Duodenal mucosa (tissue), 2 donors: Measurements from ENCODE around the gene P3H2.

Experiments used
- H3K27ac ChIP-seq: one replicate; pipeline ENCODE4 v1.7.0; 2013; ENCODE audit warnings: low read depth, low read length
- H3K27me3 ChIP-seq, 2 donors: one replicate each; pipeline ENCODE4 v1.7.0; 2013; ENCODE audit warnings: low read length in 2 of 2, control low read depth in 1 of 2; ENCODE audit not compliant: insufficient read depth in 2 of 2, control insufficient read depth in 1 of 2
- H3K36me3 ChIP-seq, 2 donors: one replicate each; pipeline ENCODE4 v1.7.0; 2013; ENCODE audit warnings: low read length in 2 of 2, control low read depth in 1 of 2; ENCODE audit not compliant: insufficient read depth in 2 of 2, control insufficient read depth in 1 of 2
- H3K4me1 ChIP-seq, 2 donors: one replicate each; pipeline ENCODE4 v1.7.0; 2013; ENCODE audit warnings: low read length in 2 of 2, control low read depth in 1 of 2; ENCODE audit not compliant: insufficient read depth in 2 of 2, control insufficient read depth in 1 of 2
- H3K4me3 ChIP-seq, 2 donors: one replicate each; pipeline ENCODE4 v1.7.0; 2013; ENCODE audit warnings: low read length in 2 of 2, low read depth in 1 of 2
- H3K9ac ChIP-seq, 2 donors: one replicate each; pipeline ENCODE4 v1.7.0; 2013; ENCODE audit warnings: low read length in 2 of 2, low read depth in 1 of 2
- H3K9me3 ChIP-seq, 2 donors: one replicate each; pipeline ENCODE4 v1.7.0; 2013; ENCODE audit warnings: low read length in 2 of 2, control low read depth in 1 of 2; ENCODE audit not compliant: control insufficient read depth in 1 of 2

P3H2 gene

DNA sequence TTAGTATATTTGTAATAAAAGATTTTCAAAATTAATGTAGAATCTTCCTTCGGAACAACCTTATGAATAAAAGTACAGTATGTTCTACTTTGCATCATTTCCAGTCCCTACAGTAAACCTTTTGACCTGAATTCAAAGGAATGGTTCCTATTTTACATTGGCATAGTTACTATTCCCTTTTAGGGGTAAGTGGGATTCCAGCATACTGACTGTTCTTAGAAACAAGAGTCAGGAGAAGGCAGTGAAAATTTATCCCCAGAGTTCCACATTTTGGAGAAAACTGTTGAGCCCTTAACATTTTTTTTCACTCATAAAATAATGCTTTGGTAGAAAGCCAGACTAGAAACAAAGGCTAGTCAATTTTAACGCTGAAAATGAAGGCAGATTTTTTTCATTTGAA lies 78.1 kb downstream of the P3H2 start:
- Histone ChIP-seq H3K9me3 (no peaks in the 10 kb centered on the region), H3K36me3 (no peaks in the 10 kb centered on the region), H3K27ac (no peak overlapping the region), H3K4me3 (no peak overlapping the region), H3K9ac (no peak overlapping the region), H3K4me1 (no peaks in the 10 kb centered on the region), H3K27me3 (no peaks in the 10 kb centered on the region)

DNA sequence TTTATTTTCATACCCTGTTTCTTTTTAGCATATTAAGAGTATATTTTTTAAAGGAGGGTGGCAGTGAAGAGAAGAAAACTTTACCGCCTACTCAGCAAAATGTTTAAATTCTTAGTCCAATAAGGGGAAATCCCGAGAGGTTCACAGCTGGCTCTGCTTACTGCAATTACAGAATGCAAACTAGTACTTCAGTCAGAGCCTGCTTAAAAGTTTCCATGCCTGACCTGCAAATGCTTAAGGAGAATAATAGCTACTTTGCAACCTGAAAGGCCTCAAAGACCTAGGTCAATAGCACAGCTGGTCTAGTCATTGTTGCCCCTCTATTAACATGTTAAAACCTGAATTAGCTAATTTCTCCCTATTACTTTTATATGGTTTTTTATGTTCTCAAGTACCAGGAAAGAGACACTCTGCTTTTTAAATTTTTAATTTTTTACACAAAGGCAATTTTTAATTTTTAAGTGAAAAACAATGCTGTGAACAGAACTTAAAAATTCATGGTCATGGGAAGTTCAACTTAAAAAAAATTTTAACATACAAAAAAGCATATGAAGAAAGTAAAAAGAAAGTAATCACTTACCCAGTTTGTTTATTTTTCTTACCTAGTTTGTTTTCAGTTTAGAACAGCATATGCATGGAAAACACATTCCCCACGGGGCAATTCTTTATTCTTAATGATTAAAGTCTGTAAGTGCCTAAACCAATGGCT lies 79.2 kb downstream of the P3H2 start:
- Histone ChIP-seq H3K4me3 (no peak overlapping the region), H3K27ac (no peak overlapping the region), H3K9me3 (no peaks in the 10 kb centered on the region), H3K9ac (no peak overlapping the region), H3K27me3 (no peaks in the 10 kb centered on the region), H3K4me1 (no peaks in the 10 kb centered on the region), H3K36me3 (no peaks in the 10 kb centered on the region)

DNA sequence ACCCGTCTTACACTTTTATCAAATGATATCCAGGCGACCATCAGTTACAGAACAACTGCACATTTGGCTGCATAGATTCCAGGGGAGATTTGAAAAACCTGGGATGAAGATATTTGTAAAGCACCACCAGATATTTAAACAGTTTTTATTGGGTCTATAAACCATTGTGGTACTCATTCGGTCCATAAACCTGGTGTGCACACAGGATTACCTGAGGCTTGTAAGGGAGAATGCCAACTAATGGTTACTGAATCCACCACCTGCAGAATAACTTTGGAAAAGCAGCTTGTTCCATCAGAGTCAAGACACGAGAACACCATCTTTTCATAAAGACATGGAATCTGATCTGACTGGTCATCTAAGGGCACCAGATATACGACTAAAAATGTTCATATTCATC lies 80.6 kb downstream of the P3H2 start:
- H3K4me1 ChIP-seq, result no peaks in the 10 kb centered on the region

DNA sequence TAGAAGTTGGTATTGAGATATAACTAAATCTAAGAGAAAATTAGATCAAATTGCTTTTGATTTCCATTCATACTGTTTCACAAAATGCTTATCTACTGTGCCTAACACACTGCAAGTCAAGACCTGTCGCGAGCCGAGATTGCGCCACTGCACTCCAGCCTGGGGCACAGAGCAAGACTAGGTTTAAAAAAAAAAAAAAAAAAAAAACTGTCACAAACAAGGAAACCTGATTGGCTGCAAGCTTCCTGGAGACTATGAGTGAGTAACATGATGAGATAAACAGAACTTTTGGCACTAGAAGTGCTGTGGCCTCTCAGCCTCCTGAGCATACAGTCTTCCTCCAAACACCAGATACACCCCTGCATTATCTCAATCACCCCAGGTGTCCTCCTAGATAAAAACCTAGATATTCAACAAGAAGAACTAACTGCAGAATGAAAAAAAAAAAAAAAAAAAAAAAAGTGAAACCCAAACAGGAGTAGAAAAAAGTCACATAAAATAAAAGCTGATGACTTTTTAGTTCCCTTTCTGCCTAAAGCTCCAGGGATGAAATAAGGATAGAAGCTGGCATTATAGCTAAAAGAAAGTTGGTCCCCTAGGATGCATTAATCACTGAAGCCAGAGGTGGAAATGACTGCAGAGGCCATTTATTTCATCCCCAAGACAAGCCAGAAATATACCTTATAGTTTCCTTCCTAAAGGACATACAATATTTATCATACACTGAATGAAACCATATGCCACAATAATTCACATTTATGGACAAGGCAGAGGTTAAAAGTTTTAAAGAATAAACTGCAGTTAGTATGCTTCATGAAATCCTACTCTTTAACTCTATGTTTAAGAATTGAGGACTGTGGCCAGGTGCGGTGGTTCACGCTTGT lies 82.4 kb downstream of the P3H2 start:
- H3K27ac ChIP-seq, result no peak overlapping the region
- no peak overlapping the region for H3K4me3 ChIP-seq
- H3K4me1 ChIP-seq, result no peaks in the 10 kb centered on the region

More for the DNA sequence above, 80.6 kb downstream of the P3H2 start:
- H3K9ac ChIP-seq, result no peak overlapping the region
- H3K36me3 ChIP-seq, result no peaks in the 10 kb centered on the region
- H3K27ac ChIP-seq, result no peak overlapping the region
- no peak overlapping the region for H3K4me3 ChIP-seq
- H3K9me3 ChIP-seq, result no peaks in the 10 kb centered on the region
- no peaks in the 10 kb centered on the region for H3K27me3 ChIP-seq

DNA sequence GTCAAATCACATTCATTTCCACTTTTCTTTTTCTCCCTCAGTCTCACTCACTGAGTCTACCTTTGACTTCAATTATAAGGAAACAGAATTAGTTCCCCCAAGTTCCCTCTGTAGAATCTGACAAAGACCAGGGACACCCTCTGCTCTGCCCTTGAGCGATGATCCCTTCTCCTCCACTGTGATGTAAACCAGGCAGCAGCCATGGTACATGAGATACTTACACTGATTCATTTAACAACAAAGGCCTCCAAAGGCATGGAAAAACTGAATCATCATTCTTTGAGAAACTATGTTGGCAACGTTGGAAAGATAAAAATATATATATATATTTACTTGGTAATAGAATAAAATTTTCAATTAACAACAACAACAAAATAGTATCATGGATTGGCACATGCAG lies 84.1 kb downstream of the P3H2 start:
- H3K9me3 ChIP-seq, result no peaks in the 10 kb centered on the region
- no peaks in the 10 kb centered on the region for H3K4me1 ChIP-seq
- no peak overlapping the region for H3K27ac ChIP-seq
- H3K9ac ChIP-seq, result no peak overlapping the region
- no peaks in the 10 kb centered on the region for H3K27me3 ChIP-seq
- no peaks in the 10 kb centered on the region for H3K36me3 ChIP-seq
- no peak overlapping the region for H3K4me3 ChIP-seq

More for the DNA sequence above, 82.4 kb downstream of the P3H2 start:
- Histone ChIP-seq H3K9ac (no peak overlapping the region), H3K36me3 (no peaks in the 10 kb centered on the region), H3K27me3 (no peaks in the 10 kb centered on the region), H3K9me3 (no peaks in the 10 kb centered on the region)

DNA sequence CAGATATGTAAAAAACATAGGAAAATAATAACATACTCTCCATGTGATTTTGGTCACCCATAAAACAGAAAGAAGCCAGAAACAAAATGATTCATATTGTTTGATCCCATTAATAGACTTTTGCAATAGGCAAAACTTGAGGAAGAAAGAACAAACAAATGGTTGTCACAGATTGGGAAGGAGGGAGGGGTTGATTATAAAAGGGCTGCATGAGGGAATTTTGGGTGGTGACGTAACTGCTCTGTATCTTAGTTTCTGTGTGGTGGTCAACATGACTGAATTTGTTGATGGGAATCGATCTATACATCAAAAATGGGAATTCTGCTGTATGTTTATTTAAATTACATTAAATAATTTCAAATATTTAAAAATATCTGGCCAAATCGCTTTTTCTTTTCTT lies 86.3 kb downstream of the P3H2 start:
- H3K27ac ChIP-seq, result no peak overlapping the region
- no peaks in the 10 kb centered on the region for H3K36me3 ChIP-seq
- H3K9me3 ChIP-seq, result no peaks in the 10 kb centered on the region
- no peak overlapping the region for H3K9ac ChIP-seq
- H3K4me1 ChIP-seq, result no peaks in the 10 kb centered on the region
- H3K4me3 ChIP-seq, result no peak overlapping the region
- H3K27me3 ChIP-seq, result no peaks in the 10 kb centered on the region

DNA sequence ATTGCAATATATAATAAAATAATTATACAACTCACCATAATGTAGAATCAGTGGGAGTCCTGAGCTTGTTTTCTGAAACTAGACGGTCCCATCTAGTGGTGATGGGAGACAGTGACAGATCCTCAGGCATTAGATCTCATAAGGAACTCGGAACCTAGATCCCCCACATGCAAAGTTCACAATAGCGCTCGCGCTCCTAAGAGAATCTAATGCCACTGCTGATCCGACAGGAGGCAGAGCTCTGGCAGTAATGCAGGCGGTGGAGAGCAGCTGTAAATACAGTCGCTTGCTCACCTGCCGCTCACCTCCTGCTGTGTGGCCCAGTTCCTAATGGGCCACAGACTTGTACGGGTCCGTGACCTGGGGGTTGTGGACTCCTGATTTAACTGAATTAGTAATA lies 87.8 kb downstream of the P3H2 start:
- Histone ChIP-seq H3K9ac (no peak overlapping the region), H3K9me3 (no peaks in the 10 kb centered on the region), H3K4me1 (no peaks in the 10 kb centered on the region), H3K4me3 (no peak overlapping the region), H3K36me3 (no peaks in the 10 kb centered on the region), H3K27ac (no peak overlapping the region), H3K27me3 (no peaks in the 10 kb centered on the region)

DNA sequence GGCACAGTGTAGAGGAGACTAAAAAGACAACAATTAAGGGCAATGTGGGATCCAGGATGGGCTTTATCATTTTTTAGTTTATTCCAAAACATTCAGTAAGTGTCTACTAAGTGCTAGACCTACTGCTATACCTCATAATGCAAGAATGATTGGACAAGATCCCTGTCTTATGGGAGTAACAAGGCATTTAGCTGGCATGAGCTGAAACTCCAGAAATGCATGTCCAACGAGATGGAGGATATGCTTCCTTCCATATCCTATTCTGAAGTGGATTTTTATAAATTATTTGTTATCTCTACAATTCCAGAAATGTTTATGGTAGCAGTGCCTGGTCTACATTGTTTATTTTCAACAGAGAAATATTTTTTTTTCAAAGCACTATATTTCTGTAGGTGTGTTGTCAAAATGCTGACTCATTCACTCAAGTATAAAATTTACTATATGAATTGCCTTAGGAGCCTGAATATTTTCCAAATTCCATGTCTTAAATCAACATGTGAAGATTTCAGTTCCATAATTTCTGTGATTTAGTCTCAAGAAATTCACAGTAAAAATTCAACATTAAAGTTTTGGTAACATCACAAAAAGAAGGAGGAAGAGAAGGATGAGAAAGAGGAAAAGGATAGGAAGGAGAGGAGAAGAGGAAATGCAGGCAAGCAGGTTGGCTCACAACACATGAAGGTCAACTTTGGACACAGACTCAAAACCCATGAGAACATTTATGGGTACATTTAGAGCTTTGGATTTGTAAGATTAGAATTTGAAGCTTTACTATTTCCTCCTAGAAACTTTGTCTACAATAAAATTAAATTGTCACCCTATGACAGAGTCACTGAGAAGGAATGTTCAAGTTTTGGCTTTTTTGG lies 88.6 kb downstream of the P3H2 start:
- Histone ChIP-seq H3K4me3 (no peak overlapping the region), H3K4me1 (no peaks in the 10 kb centered on the region), H3K36me3 (no peaks in the 10 kb centered on the region), H3K27ac (no peak overlapping the region), H3K9me3 (no peaks in the 10 kb centered on the region), H3K9ac (no peak overlapping the region), H3K27me3 (no peaks in the 10 kb centered on the region)

DNA sequence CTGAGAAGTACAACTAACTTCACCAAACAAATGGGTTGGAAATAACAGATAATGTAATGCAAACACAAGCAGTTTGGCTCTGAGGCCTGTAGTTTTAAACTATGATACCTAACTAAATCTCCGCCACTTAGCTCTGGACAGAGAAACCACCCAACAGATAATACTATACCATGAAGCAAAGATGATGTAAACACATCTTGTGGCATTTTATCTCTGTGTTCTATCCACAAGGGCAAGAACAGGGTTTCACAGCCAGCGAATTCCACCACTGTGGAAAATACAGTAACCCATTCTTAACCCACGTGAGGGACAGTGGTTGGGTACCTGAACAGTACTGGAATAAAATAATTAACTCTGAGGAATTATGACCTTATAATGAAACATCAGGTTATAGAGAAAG lies 93.6 kb downstream of the P3H2 start:
- H3K9me3 ChIP-seq, result no peaks in the 10 kb centered on the region
- H3K36me3 ChIP-seq, result no peaks in the 10 kb centered on the region
- H3K27ac ChIP-seq, result no peak overlapping the region
- no peaks in the 10 kb centered on the region for H3K4me1 ChIP-seq
- H3K27me3 ChIP-seq, result no peaks in the 10 kb centered on the region
- H3K9ac ChIP-seq, result no peak overlapping the region
- no peak overlapping the region for H3K4me3 ChIP-seq

DNA sequence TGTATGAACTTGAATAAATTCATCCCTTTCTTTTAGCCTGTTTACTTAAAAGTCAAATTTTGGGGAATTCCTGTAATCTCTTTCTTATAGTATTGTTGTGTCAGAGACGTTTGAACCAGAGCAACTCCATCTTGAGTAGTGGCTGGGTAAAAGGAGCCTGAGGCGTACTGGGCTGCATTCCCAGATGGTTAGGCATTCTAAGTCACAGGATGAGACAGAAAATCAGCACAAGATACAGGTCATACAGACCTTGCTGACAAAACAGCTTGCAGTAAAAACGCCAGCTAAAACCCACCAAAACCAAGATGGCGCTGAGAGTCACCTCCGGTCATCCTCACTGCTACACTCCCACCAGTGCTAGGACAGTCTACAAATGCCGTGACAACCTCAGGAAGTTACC lies 94.5 kb downstream of the P3H2 start:
- Histone ChIP-seq H3K4me3 (no peak overlapping the region), H3K9me3 (no peaks in the 10 kb centered on the region), H3K36me3 (no peaks in the 10 kb centered on the region), H3K27me3 (no peaks in the 10 kb centered on the region), H3K9ac (no peak overlapping the region), H3K27ac (no peak overlapping the region), H3K4me1 (no peaks in the 10 kb centered on the region)
